HepG2 (cell line): ENCODE measurements around the gene DYRK2. TPM values are rescaled to one million over a fixed set of nuclear protein-coding genes. Genes with fewer than 3 reads are reported as not detected.
A peak's percentile ranks its signal among the peaks of the same experiment; 100 is the strongest.

Experiments used
- BATF2 ChIP-seq: sonication (generic); formaldehyde crosslinking; IDR thresholded peaks from 2 replicates; pipeline ENCODE4 v1.8.0; 2022; ENCODE audit warnings: mild to moderate bottlenecking, missing genetic modification reagents, moderate library complexity
- DMAP1 ChIP-seq: IDR thresholded peaks from 2 replicates; pipeline ENCODE4 v1.6.1; 2016
- DNMT1 ChIP-seq: sonication (generic); formaldehyde crosslinking; IDR thresholded peaks from 2 replicates; pipeline ENCODE4 v1.5.1; 2020; ENCODE audit warnings: mild to moderate bottlenecking, missing genetic modification reagents
- FOSL1 ChIP-seq: sonication (generic); formaldehyde crosslinking; IDR thresholded peaks from 2 replicates; pipeline ENCODE4 v1.9.0; 2021; ENCODE audit warnings: missing genetic modification reagents, borderline replicate concordance
- FOXJ3 ChIP-seq: sonication (generic); formaldehyde crosslinking; IDR thresholded peaks from 2 replicates; pipeline ENCODE4 v1.4.0; 2020; ENCODE audit warnings: missing genetic modification reagents, mild to moderate bottlenecking, borderline replicate concordance
- FOXO4 ChIP-seq: sonication (generic); formaldehyde crosslinking; conservative IDR thresholded peaks from 2 replicates; pipeline ENCODE4 v1.8.1; 2023; ENCODE audit warnings: missing genetic modification reagents
- GATAD2A ChIP-seq: IDR thresholded peaks from 2 replicates; pipeline ENCODE4 v1.6.1; 2016
- GLMP ChIP-seq: sonication (generic); formaldehyde crosslinking; IDR thresholded peaks from 2 replicates; pipeline ENCODE4 v1.9.0; 2021; ENCODE audit warnings: missing genetic modification reagents, mild to moderate bottlenecking, borderline replicate concordance
- ISL2 ChIP-seq: sonication (generic); formaldehyde crosslinking; IDR thresholded peaks from 2 replicates; pipeline ENCODE4 v1.5.0; 2020; ENCODE audit warnings: missing genetic modification reagents
- KDM2A ChIP-seq: sonication (generic); formaldehyde crosslinking; IDR thresholded peaks from 2 replicates; pipeline ENCODE4 v1.4.0; 2020; ENCODE audit warnings: low read depth, missing genetic modification reagents, borderline replicate concordance
- MLX ChIP-seq: IDR thresholded peaks from 2 replicates; pipeline ENCODE4 v1.6.1; 2016
- MYC ChIP-seq: sonication (generic); formaldehyde crosslinking; IDR thresholded peaks from 2 replicates; pipeline ENCODE4 v1.9.0; 2021; ENCODE audit warnings: missing genetic modification reagents, borderline replicate concordance
- NBN ChIP-seq: fragments of 450-650 bp; conservative IDR thresholded peaks from 2 replicates; pipeline ENCODE4 v1.6.1; 2017
- PITX1 ChIP-seq: sonication (generic); formaldehyde crosslinking; IDR thresholded peaks from 2 replicates; pipeline ENCODE4 v1.5.1; 2020; ENCODE audit warnings: mild to moderate bottlenecking, missing genetic modification reagents
- SATB2 ChIP-seq: sonication (generic); formaldehyde crosslinking; IDR thresholded peaks from 2 replicates; pipeline ENCODE4 v1.5.0; 2020; ENCODE audit warnings: missing genetic modification reagents
- SMAD9 ChIP-seq: sonication (generic); formaldehyde crosslinking; IDR thresholded peaks from 2 replicates; pipeline ENCODE4 v1.5.1; 2020; ENCODE audit warnings: mild to moderate bottlenecking, missing genetic modification reagents
- SOX13 ChIP-seq, 3 experiments: fragments of 450-650 bp in 1 of 3; sonication (generic) in 1 of 3; formaldehyde crosslinking in 1 of 3; IDR thresholded peaks in 2 of 3; conservative IDR thresholded peaks in 1 of 3; 2 replicates each; pipeline versions ENCODE4 v1.5.0 to v1.6.1; 2016 to 2020; ENCODE audit warnings: antibody characterized with exemption in 1 of 3, mild to moderate bottlenecking in 1 of 3, missing compliant biosample characterization in 1 of 3, missing genetic modification reagents in 1 of 3, moderate library complexity in 1 of 3
- ZBTB4 ChIP-seq: sonication (generic); formaldehyde crosslinking; IDR thresholded peaks from 2 replicates; pipeline ENCODE4 v1.4.0; 2020; ENCODE audit warnings: missing genetic modification reagents, mild to moderate bottlenecking, borderline replicate concordance
- ZC3H4 ChIP-seq: sonication (generic); formaldehyde crosslinking; IDR thresholded peaks from 2 replicates; pipeline ENCODE4 v1.4.0; 2020; ENCODE audit warnings: missing genetic modification reagents, borderline replicate concordance
- ZNF224 ChIP-seq: sonication (generic); formaldehyde crosslinking; IDR thresholded peaks from 2 replicates; pipeline ENCODE4 v1.5.0; 2020; ENCODE audit warnings: mild to moderate bottlenecking, missing genetic modification reagents
- ZNF331 ChIP-seq: sonication (generic); formaldehyde crosslinking; IDR thresholded peaks from 2 replicates; pipeline ENCODE4 v1.4.0; 2020; ENCODE audit warnings: missing genetic modification reagents
- ZNF569 ChIP-seq: sonication (generic); formaldehyde crosslinking; IDR thresholded peaks from 2 replicates; pipeline ENCODE4 v1.5.0; 2020; ENCODE audit warnings: mild to moderate bottlenecking, missing genetic modification reagents, moderate library complexity, borderline replicate concordance
- ZNF580 ChIP-seq: IDR thresholded peaks from 2 replicates; pipeline ENCODE4 v1.6.1; 2016; ENCODE audit warnings: low read depth, borderline replicate concordance
- polyA plus RNA-seq, 8 experiments: library from polyadenylated mRNA; depleted of rRNA in 3 of 8; stranded (reverse) in 7 of 8; unstranded in 1 of 8; fragments of >200 nt; fragmentation: Illumina TruSeq in 4 of 8; extraction: Trizol in 4 of 8; gene quantifications; 2 replicates each; pipeline versions ENCODE4 v1.2.1 to v1.2.3, GENCODE V29; 2011 to 2016; ENCODE audit warnings: low read depth in 4 of 8, missing spikeins in 1 of 8, mixed read lengths in 1 of 8; ENCODE audit not compliant: insufficient read depth in 1 of 8
- total RNA-seq, 5 experiments: library from RNA; depleted of rRNA; stranded (reverse); fragments of >200 nt; fragmentation: Illumina TruSeq; extraction: Trizol; gene quantifications; 2 replicates each; pipeline ENCODE4 v1.2.3, GENCODE V29; 2016; ENCODE audit warnings: low read depth in 1 of 5

DYRK2 gene
- total and polyA plus RNA-seq, 2 of the 13 experiments (the other 11 are each of a cell fraction or from before 2014, with no cell fraction given), result 8.2 to 11.5 TPM

- TF ChIP-seq FOXO4 (CRISPR knock-in tag) (no peak), PITX1 (CRISPR knock-in tag) (no peak), DNMT1 (CRISPR knock-in tag) (no peak), ZNF224 (CRISPR knock-in tag) (no peak), SMAD9 (CRISPR knock-in tag) (no peak), SATB2 (CRISPR knock-in tag) (no peak), ZNF331 (CRISPR knock-in tag) (no peak), MLX (CRISPR knock-in tag) (no peak), ISL2 (no peak), FOXJ3 (CRISPR knock-in tag) (no peak), BATF2 (CRISPR knock-in tag) (no peak), ZNF580 (CRISPR knock-in tag) (no peak), ZC3H4 (CRISPR knock-in tag) (no peak), ZBTB4 (CRISPR knock-in tag) (no peak), NBN (no peak), KDM2A (peak; percentile 17; the same call in 1 of the 2 replicates), GLMP (CRISPR knock-in tag) (no peak), FOSL1 (no peak), SOX13 (IDR thresholded peaks at IDR 0.05) (no peak), SOX13 (CRISPR knock-in tag; conservative IDR thresholded peaks at IDR 0.05 in 1 of 2, IDR thresholded peaks at IDR 0.05 in 1 of 2) (no peak), GATAD2A (CRISPR knock-in tag) (0 out of 2 replicates have a peak, but pooled peaks have one; percentile 7), ZNF569 (CRISPR knock-in tag) (no peak), DMAP1 (no peak), MYC (CRISPR knock-in tag) (0 out of 2 replicates have a peak, but pooled peaks have one; percentile 16)
Measured at GRCh38 chr12:67647799-67648520, 585 bp upstream of the DYRK2 start (continued).
